SU-DHL-6 (cell line): ENCODE data around the gene C1orf116.

Experiments
- CTCF ChIP-seq: fragments of 200-600 bp; sonication (generic); IDR thresholded peaks from one replicate; pipeline ENCODE4 v1.5.1; 2017; ENCODE audit warnings: antibody characterized with exemption, mild to moderate bottlenecking, low read length, moderate library complexity; ENCODE audit not compliant: insufficient read depth, poor library complexity, severe bottlenecking
- EZH2phosphoT487 ChIP-seq: fragments of 200-600 bp; sonication (generic), shearing (Covaris generic); conservative IDR thresholded peaks from 2 replicates; pipeline ENCODE4 v1.6.1; 2018; ENCODE audit warnings: mild to moderate bottlenecking, antibody characterized with exemption, low read length, moderate library complexity, mixed read lengths

- TF ChIP-seq CTCF (no peak), EZH2phosphoT487 (no peak)
Observed at GRCh38 chr1:207013321-207014085, 19.1 kb downstream of the C1orf116 start.
